Measurements from ENCODE around the gene KCTD5.

DNA sequence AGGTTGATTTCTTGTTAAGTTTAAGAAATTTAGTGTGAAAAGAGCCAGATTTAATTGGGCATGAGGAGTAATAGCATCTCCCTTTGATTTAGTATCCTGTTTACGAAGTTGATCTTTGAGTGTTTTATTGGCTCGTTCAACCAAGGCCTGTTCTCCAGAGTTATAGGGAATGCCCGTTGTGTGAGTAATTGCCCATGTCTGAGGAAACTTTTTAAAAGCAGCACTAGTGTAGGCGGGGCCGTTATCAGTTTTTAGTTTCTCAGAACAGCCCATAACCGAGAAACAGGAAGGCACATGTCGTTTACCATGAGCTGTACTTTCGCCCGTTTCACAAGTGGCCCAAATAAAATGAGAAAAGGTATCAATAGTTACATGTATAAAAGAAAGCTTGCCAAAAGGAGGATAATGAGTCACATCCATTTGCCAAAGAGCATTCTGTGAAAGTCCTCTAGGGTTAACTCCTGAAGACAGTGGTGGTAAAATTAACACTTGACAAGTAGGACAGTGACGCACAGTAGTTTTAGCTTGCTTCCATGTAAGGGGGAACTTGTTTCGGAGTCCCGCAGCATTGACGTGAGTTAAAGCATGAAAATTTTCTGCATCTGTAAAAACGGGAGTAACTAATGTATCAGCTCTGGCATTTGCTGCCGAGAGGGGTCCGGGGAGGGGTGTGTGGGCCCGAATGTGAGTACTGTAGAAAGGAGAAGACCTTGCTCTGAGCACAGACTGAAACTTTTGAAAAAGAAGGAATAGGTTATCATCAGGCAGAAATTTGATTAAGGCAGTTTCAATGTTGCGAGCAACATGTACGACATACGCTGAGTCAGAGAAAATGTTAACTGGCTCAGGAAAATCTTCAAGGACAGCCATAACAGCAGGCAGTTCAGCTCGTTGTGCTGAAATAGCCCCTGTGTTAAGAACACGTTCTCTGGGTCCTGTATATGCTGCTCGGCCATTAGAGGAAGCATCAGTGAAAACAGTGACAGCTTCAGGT, 18.5 kb upstream of the KCTD5 start:
- TF ChIP-seq, protein P1, sequence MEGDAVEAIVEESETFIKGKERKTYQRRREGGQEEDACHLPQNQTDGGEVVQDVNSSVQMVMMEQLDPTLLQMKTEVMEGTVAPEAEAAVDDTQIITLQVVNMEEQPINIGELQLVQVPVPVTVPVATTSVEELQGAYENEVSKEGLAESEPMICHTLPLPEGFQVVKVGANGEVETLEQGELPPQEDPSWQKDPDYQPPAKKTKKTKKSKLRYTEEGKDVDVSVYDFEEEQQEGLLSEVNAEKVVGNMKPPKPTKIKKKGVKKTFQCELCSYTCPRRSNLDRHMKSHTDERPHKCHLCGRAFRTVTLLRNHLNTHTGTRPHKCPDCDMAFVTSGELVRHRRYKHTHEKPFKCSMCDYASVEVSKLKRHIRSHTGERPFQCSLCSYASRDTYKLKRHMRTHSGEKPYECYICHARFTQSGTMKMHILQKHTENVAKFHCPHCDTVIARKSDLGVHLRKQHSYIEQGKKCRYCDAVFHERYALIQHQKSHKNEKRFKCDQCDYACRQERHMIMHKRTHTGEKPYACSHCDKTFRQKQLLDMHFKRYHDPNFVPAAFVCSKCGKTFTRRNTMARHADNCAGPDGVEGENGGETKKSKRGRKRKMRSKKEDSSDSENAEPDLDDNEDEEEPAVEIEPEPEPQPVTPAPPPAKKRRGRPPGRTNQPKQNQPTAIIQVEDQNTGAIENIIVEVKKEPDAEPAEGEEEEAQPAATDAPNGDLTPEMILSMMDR (IDR thresholded peaks at IDR 0.05): no peak
- TF ChIP-seq POLR2A (IDR thresholded peaks at IDR 0.05) (no peak), EP300 (IDR thresholded peaks at IDR 0.05) (peak in 1 of 4 donors; percentile 52), POLR2AphosphoS5 (IDR thresholded peaks at IDR 0.05) (peak in 3 of 4 donors; percentile 21 to 40 (median 38))

All from sigmoid colon (tissue), 4 donors.